Astrocyte of the spinal cord (primary cell): ENCODE measurements around the gene DHRS12.
A peak's percentile ranks its signal among the peaks of the same experiment; 100 is the strongest.

Experiments
- DNase-seq: peaks from one replicate; pipeline ENCODE4 v3.0.0; 2011; ENCODE audit warnings: low read depth, low spot score
- H3K4me3 ChIP-seq: 2 replicates; pipeline ENCODE4 v1.5.1; 2011; ENCODE audit warnings: low read depth, mild to moderate bottlenecking, low read length, moderate library complexity
- in situ Hi-C: cut with HindIII; loops from 2 replicates; pipeline ENCODE4 v1.10.0; 2017; ENCODE audit warnings: low sequenced_read_pairs
- TF ChIP-seq, protein P1 (sequence below): IDR thresholded peaks from 2 replicates; pipeline ENCODE4 v1.5.1; 2012; ENCODE audit warnings: low read depth, mild to moderate bottlenecking, low read length, inconsistent platforms

Gene DHRS12

GRCh38 chr13:51818276-51818675, 14.3 kb upstream of the DHRS12 start:
- TF ChIP-seq, protein P1, sequence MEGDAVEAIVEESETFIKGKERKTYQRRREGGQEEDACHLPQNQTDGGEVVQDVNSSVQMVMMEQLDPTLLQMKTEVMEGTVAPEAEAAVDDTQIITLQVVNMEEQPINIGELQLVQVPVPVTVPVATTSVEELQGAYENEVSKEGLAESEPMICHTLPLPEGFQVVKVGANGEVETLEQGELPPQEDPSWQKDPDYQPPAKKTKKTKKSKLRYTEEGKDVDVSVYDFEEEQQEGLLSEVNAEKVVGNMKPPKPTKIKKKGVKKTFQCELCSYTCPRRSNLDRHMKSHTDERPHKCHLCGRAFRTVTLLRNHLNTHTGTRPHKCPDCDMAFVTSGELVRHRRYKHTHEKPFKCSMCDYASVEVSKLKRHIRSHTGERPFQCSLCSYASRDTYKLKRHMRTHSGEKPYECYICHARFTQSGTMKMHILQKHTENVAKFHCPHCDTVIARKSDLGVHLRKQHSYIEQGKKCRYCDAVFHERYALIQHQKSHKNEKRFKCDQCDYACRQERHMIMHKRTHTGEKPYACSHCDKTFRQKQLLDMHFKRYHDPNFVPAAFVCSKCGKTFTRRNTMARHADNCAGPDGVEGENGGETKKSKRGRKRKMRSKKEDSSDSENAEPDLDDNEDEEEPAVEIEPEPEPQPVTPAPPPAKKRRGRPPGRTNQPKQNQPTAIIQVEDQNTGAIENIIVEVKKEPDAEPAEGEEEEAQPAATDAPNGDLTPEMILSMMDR: no peak
- no peak overlapping the region for H3K4me3 ChIP-seq
- in situ Hi-C loops: no loop called here
- DNase-seq: no peak

DNA sequence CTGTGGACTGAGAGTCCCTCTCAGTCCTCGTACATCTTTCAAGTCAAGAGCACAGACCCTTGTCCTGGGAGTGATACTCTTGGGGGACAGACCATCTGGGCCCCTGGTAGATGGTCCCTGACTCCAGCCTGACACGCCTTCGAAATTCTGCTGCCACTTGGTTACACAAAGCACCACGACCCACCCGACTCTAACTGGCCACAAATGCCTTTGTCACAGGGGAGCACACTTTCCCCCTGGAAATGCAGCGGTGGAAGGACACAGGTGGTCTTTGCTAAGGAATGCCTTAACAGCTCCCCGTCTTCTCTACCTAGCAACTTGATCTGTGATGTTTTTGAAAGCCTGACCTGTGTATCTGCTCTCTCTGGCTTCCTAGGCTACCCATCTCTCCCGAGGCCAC, 13.8 kb upstream of the DHRS12 start:
- in situ Hi-C loops: no loop called here

GRCh38 chr13:51816604-51817249, 12.8 kb upstream of the DHRS12 start:
- no peak for DNase-seq
- TF ChIP-seq, protein P1: no peak
- in situ Hi-C loops: no loop called here
- no peak overlapping the region for H3K4me3 ChIP-seq

More for the DNA sequence above, 13.8 kb upstream of the DHRS12 start:
- DNase-seq: no peak
- H3K4me3 ChIP-seq: no peak overlapping the region
- TF ChIP-seq, protein P1: no peak

GRCh38 chr13:51815848-51816247, 11.9 kb upstream of the DHRS12 start:
- no peak for DNase-seq
- TF ChIP-seq, protein P1: no peak
- no peak overlapping the region for H3K4me3 ChIP-seq
- in situ Hi-C loops: no loop called here

DNA sequence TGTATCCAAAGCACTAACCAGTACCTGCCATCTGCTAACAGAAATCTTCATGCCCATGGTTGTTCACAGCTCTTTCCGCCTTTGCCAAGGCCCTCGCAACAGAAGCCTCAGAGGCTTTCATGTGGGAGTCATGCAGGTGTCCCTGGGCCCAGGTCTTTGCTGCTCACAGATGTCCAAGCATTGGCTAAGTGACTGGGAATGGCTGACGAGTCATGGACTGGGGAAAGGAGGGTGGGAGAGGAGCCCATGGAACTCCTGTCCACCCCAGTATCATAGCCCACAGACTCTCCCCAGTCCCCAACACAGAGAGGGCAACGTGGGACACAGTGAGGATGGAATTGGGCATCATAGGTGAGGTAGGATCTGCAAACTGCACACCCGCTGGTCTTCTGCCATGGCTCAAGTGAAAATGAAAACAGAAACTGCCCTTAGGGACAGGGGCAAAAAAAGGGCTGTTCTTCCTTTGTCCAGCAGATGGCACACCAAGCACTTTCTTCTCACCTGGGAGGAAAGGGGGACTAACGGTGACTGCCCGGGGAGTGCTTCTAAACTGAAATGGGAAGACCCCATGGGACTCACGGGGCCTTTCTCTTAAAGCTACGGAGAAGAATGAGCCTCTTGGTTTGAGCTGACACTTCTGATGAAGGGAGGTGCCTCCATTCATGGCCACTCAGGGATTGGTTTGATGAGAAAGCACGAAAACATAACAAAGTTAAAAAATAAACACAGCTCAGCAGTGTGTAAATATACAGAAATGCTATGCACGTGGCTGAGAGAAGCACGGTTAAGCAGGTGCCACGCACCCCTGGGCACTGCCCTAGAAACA, 11.1 kb upstream of the DHRS12 start:
- DNase-seq: peak; percentile 43
- TF ChIP-seq, protein P1: peak; percentile 87
- H3K4me3 ChIP-seq: no peak overlapping the region
- in situ Hi-C loops: no loop called here

DNA sequence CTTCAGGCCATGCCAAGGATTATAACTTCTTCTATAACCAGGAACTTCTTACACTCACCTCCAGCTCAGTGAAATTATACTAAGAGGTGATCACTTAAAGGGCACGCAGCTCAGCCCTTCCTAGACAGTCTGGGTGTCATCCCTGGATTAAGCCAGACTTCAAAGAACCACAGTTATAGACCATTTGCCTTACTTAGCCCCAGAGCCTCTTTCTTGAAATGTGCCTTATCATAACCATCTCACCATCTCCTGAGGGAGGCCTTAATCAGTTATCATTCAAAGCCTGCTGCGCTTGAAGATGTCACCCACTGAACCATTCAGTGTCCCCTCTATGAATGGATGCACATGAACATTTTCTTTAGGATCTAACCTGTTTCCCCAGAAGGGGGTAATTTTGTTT, 10.1 kb upstream of the DHRS12 start:
- in situ Hi-C loops: no loop called here
- no peak for DNase-seq
- no peak overlapping the region for H3K4me3 ChIP-seq
- TF ChIP-seq, protein P1: no peak
